HepG2 (cell line): Measurements from ENCODE around the gene NOP9. TPM values are rescaled to one million over a fixed set of nuclear protein-coding genes. Genes with fewer than 3 reads are reported as not detected.

Source experiments
- CHD2 ChIP-seq: IDR thresholded peaks from 2 replicates; pipeline ENCODE4 v1.6.1; 2011; ENCODE audit warnings: low read depth, low read length, improper control_type of control experiment
- FOXJ3 ChIP-seq: sonication (generic); formaldehyde crosslinking; IDR thresholded peaks from 2 replicates; pipeline ENCODE4 v1.4.0; 2020; ENCODE audit warnings: missing genetic modification reagents, mild to moderate bottlenecking, borderline replicate concordance
- FUBP1 ChIP-seq: sonication (generic); formaldehyde crosslinking; IDR thresholded peaks from 2 replicates; pipeline ENCODE4 v1.5.1; 2020; ENCODE audit warnings: missing genetic modification reagents, mild to moderate bottlenecking, borderline replicate concordance
- GATAD1 ChIP-seq: IDR thresholded peaks from 2 replicates; pipeline ENCODE4 v1.6.1; 2016; ENCODE audit warnings: missing genetic modification reagents, missing compliant biosample characterization
- GZF1 ChIP-seq: sonication (generic); formaldehyde crosslinking; IDR thresholded peaks from 2 replicates; pipeline ENCODE4 v1.5.1; 2020; ENCODE audit warnings: mild to moderate bottlenecking, missing genetic modification reagents
- HNRNPL ChIP-seq: fragments of 200-400 bp; formaldehyde crosslinking; IDR thresholded peaks from 2 replicates; pipeline ENCODE4 v1.6.1; 2017; ENCODE audit warnings: mild to moderate bottlenecking, low read depth, low read length
- HNRNPLL ChIP-seq: fragments of 200-400 bp; formaldehyde crosslinking; IDR thresholded peaks from 2 replicates; pipeline ENCODE4 v1.6.1; 2017; ENCODE audit warnings: mild to moderate bottlenecking, low read depth, low read length; ENCODE audit not compliant: poor library complexity, severe bottlenecking
- MAZ ChIP-seq, 2 experiments: sonication (generic) in 1 of 2; formaldehyde crosslinking in 1 of 2; IDR thresholded peaks; 2 replicates each; pipeline versions ENCODE4 v1.5.0 to v1.6.1; 2012 to 2020; ENCODE audit warnings: low read depth in 2 of 2, mild to moderate bottlenecking in 2 of 2, borderline replicate concordance in 1 of 2, improper control_type of control experiment in 1 of 2, low read length in 1 of 2, missing genetic modification reagents in 1 of 2, moderate library complexity in 1 of 2
- NRL ChIP-seq: sonication (generic); formaldehyde crosslinking; IDR thresholded peaks from 2 replicates; pipeline ENCODE4 v1.5.0; 2020; ENCODE audit warnings: missing genetic modification reagents, mild to moderate bottlenecking, moderate library complexity, borderline replicate concordance
- PHF8 ChIP-seq: sonication (generic); formaldehyde crosslinking; IDR thresholded peaks from 2 replicates; pipeline ENCODE4 v1.5.0; 2020; ENCODE audit warnings: missing genetic modification reagents
- PITX1 ChIP-seq: sonication (generic); formaldehyde crosslinking; IDR thresholded peaks from 2 replicates; pipeline ENCODE4 v1.5.1; 2020; ENCODE audit warnings: mild to moderate bottlenecking, missing genetic modification reagents
- PLRG1 ChIP-seq: fragments of 450-650 bp; conservative IDR thresholded peaks from 2 replicates; pipeline ENCODE4 v1.6.1; 2016
- POLR2A ChIP-seq, 2 experiments: IDR thresholded peaks; 2 replicates each; pipeline ENCODE4 v1.6.1; 2011; ENCODE audit warnings: low read depth in 2 of 2, low read length in 2 of 2, mild to moderate bottlenecking in 1 of 2, moderate library complexity in 1 of 2; ENCODE audit not compliant: insufficient read depth in 1 of 2
- SETDB1 ChIP-seq: sonication (generic); formaldehyde crosslinking; IDR thresholded peaks from 2 replicates; pipeline ENCODE4 v1.5.1; 2020; ENCODE audit warnings: missing genetic modification reagents, mild to moderate bottlenecking, borderline replicate concordance
- SMC3 ChIP-seq: IDR thresholded peaks from 2 replicates; pipeline ENCODE4 v1.6.1; 2011; ENCODE audit warnings: low read length, improper control_type of control experiment
- SP1 ChIP-seq, 2 experiments: fragments of 450-650 bp in 1 of 2; sonication (generic) in 1 of 2; formaldehyde crosslinking in 1 of 2; IDR thresholded peaks; 2 replicates each; pipeline versions ENCODE4 v1.4.0 to v1.6.1; 2016 to 2020; ENCODE audit warnings: missing genetic modification reagents in 1 of 2
- TBX3 ChIP-seq: fragments of 450-650 bp; IDR thresholded peaks from 2 replicates; pipeline ENCODE4 v1.6.1; 2017; ENCODE audit warnings: antibody characterized with exemption, mild to moderate bottlenecking, inconsistent platforms, borderline replicate concordance
- TGIF2 ChIP-seq: IDR thresholded peaks from 2 replicates; pipeline ENCODE4 v1.6.1; 2016; ENCODE audit warnings: control low read depth, missing compliant biosample characterization
- TOPORS ChIP-seq: sonication (generic); formaldehyde crosslinking; IDR thresholded peaks from 2 replicates; pipeline ENCODE4 v1.8.0; 2023; ENCODE audit warnings: mild to moderate bottlenecking, missing genetic modification reagents
- ZBTB20 ChIP-seq: sonication (generic); formaldehyde crosslinking; IDR thresholded peaks from 2 replicates; pipeline ENCODE4 v1.8.1; 2023; ENCODE audit warnings: missing genetic modification reagents, low read depth, mild to moderate bottlenecking, borderline replicate concordance
- ZMYM3 ChIP-seq: sonication (generic); formaldehyde crosslinking; IDR thresholded peaks from 2 replicates; pipeline ENCODE4 v1.5.1; 2020; ENCODE audit warnings: mild to moderate bottlenecking, missing genetic modification reagents
- ZNF414 ChIP-seq: sonication (generic); formaldehyde crosslinking; IDR thresholded peaks from 2 replicates; pipeline ENCODE4 v1.5.0; 2020; ENCODE audit warnings: missing genetic modification reagents
- ZNF644 ChIP-seq: IDR thresholded peaks from 2 replicates; pipeline ENCODE4 v1.6.1; 2016; ENCODE audit warnings: low read depth
- ZNF773 ChIP-seq: sonication (generic); formaldehyde crosslinking; IDR thresholded peaks from 2 replicates; pipeline ENCODE4 v1.4.0; 2020; ENCODE audit warnings: missing genetic modification reagents, borderline replicate concordance
- ZSCAN31 ChIP-seq: sonication (generic); formaldehyde crosslinking; IDR thresholded peaks from 2 replicates; pipeline ENCODE4 v1.5.0; 2020; ENCODE audit warnings: low read depth, mild to moderate bottlenecking, missing genetic modification reagents
- polyA plus RNA-seq, 8 experiments: library from polyadenylated mRNA; depleted of rRNA in 3 of 8; stranded (reverse) in 7 of 8; unstranded in 1 of 8; fragments of >200 nt; fragmentation: Illumina TruSeq in 4 of 8; extraction: Trizol in 4 of 8; gene quantifications; 2 replicates each; pipeline versions ENCODE4 v1.2.1 to v1.2.3, GENCODE V29; 2011 to 2016; ENCODE audit warnings: low read depth in 4 of 8, missing spikeins in 1 of 8, mixed read lengths in 1 of 8; ENCODE audit not compliant: insufficient read depth in 1 of 8
- total RNA-seq, 5 experiments: library from RNA; depleted of rRNA; stranded (reverse); fragments of >200 nt; fragmentation: Illumina TruSeq; extraction: Trizol; gene quantifications; 2 replicates each; pipeline ENCODE4 v1.2.3, GENCODE V29; 2016; ENCODE audit warnings: low read depth in 1 of 5
- TF ChIP-seq, protein P1 (sequence below): sonication (generic); formaldehyde crosslinking; IDR thresholded peaks from 2 replicates; pipeline ENCODE4 v1.8.0; 2022; ENCODE audit warnings: mild to moderate bottlenecking, missing genetic modification reagents, borderline replicate concordance

Gene NOP9
- total and polyA plus RNA-seq, 2 of the 13 experiments (the other 11 are each of a cell fraction or from before 2014, with no cell fraction given): 24.5 to 61.6 TPM

- TF ChIP-seq HNRNPLL: no peak
- no peak for TF ChIP-seq ZBTB20 (CRISPR knock-in tag)
- peak; percentile 70; the same call in 1 of the 2 replicates for TF ChIP-seq ZNF414 (CRISPR knock-in tag)
- TF ChIP-seq MAZ (IDR thresholded peaks at IDR 0.05; ENCODE audit: borderline replicate concordance, low read depth, low read length): peak; percentile 43; the same call in 1 of the 2 replicates
- TF ChIP-seq MAZ (CRISPR knock-in tag; IDR thresholded peaks at IDR 0.05; ENCODE audit: low read depth): no peak
- no peak for TF ChIP-seq HNRNPL
- no peak for TF ChIP-seq POLR2A (IDR thresholded peaks at IDR 0.05; ENCODE audit: insufficient read depth in 1 of 2, low read depth in 2 of 2, low read length in 2 of 2)
- peak; percentile 69; the same call in 1 of the 2 replicates for TF ChIP-seq ZNF644
- TF ChIP-seq, protein P1, sequence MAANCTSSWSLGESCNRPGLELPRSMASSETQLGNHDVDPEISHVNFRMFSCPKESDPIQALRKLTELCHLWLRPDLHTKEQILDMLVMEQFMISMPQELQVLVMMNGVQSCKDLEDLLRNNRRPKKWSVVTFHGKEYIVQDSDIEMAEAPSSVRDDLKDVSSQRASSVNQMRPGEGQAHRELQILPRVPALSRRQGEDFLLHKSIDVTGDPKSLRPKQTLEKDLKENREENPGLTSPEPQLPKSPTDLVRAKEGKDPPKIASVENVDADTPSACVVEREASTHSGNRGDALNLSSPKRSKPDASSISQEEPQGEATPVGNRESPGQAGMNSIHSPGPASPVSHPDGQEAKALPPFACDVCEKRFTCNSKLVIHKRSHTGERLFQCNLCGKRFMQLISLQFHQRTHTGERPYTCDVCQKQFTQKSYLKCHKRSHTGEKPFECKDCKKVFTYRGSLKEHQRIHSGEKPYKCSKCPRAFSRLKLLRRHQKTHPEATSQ (CRISPR knock-in tag): no peak
- no peak for TF ChIP-seq TBX3
- no peak for TF ChIP-seq GZF1 (CRISPR knock-in tag)
- TF ChIP-seq NRL (CRISPR knock-in tag): no peak
- TF ChIP-seq FOXJ3 (CRISPR knock-in tag): no peak
- peak; percentile 29; the same call in 1 of the 2 replicates for TF ChIP-seq SMC3
- 0 out of 2 replicates have a peak, but pooled peaks have one; percentile 5 for TF ChIP-seq GATAD1
- no peak for TF ChIP-seq ZNF773 (CRISPR knock-in tag)
- TF ChIP-seq PHF8 (CRISPR knock-in tag): no peak
- no peak for TF ChIP-seq SETDB1 (CRISPR knock-in tag)
- no peak for TF ChIP-seq TOPORS
- no peak for TF ChIP-seq PLRG1
- 0 out of 2 replicates have a peak, but pooled peaks have one; percentile 48 for TF ChIP-seq PITX1
- TF ChIP-seq CHD2: peak; percentile 60; the same call in 1 of the 2 replicates
- TF ChIP-seq SP1 (IDR thresholded peaks at IDR 0.05): no peak
- TF ChIP-seq SP1 (CRISPR knock-in tag; IDR thresholded peaks at IDR 0.05): no peak
- TF ChIP-seq TGIF2 (CRISPR knock-in tag): no peak
- no peak for TF ChIP-seq ZSCAN31 (CRISPR knock-in tag)
- TF ChIP-seq FUBP1 (CRISPR knock-in tag): no peak
- TF ChIP-seq ZMYM3: peak; percentile 65; the same call in 1 of the 2 replicates
Measured at GRCh38 chr14:24343795-24344660, 44.4 kb downstream of the NOP9 start (continued).
